Neural cell (in vitro differentiated cells): ENCODE results near the gene GPHN. TPM values are rescaled to one million over a fixed set of nuclear protein-coding genes. Genes with fewer than 3 reads are reported as not detected.

Experiments used
- H2AFZ ChIP-seq: fragments of 200-600, 300-800 bp; sonication (generic), shearing (Covaris generic); 2 replicates; pipeline ENCODE4 v1.6.0; 2014; ENCODE audit warnings: low read depth, mild to moderate bottlenecking, antibody characterized with exemption, low read length, moderate library complexity
- H3F3A ChIP-seq: fragments of 200-600 bp; shearing (Covaris generic); 2 replicates; pipeline ENCODE4 v1.6.1; 2016; ENCODE audit warnings: mild to moderate bottlenecking, moderate library complexity, mixed read lengths, antibody characterized with exemption, low read length; ENCODE audit not compliant: insufficient read depth, poor library complexity, severe bottlenecking
- H3K27ac ChIP-seq: fragments of 200-600, 300-800 bp; sonication (generic), shearing (Covaris generic); 2 replicates; pipeline ENCODE4 v1.5.1; 2014; ENCODE audit warnings: mild to moderate bottlenecking, low read length, moderate library complexity
- H3K27me3 ChIP-seq: fragments of 300-800, 200-600 bp; sonication (generic), shearing (Covaris generic); 2 replicates; pipeline ENCODE4 v1.6.0; 2014; ENCODE audit warnings: mild to moderate bottlenecking, low read depth, low read length, moderate library complexity; ENCODE audit not compliant: insufficient read depth
- H3K36me3 ChIP-seq: fragments of 300-800, 200-600 bp; sonication (generic), shearing (Covaris generic); 2 replicates; pipeline ENCODE4 v1.5.1; 2014; ENCODE audit warnings: mild to moderate bottlenecking, antibody characterized with exemption, low read length, moderate library complexity; ENCODE audit not compliant: insufficient read depth
- H3K4me2 ChIP-seq: fragments of 300-800, 200-600 bp; sonication (generic), shearing (Covaris generic); 2 replicates; pipeline ENCODE4 v1.6.0; 2014; ENCODE audit warnings: mild to moderate bottlenecking, low read length
- H3K4me3 ChIP-seq: fragments of 300-800, 200-600 bp; sonication (generic), shearing (Covaris generic); 2 replicates; pipeline ENCODE4 v1.5.1; 2014; ENCODE audit warnings: mild to moderate bottlenecking, low read length, moderate library complexity
- H3K79me2 ChIP-seq: fragments of 200-600 bp; shearing (Covaris generic); replicated peaks from 2 replicates; pipeline ENCODE4 v1.6.0; 2014; ENCODE audit warnings: mild to moderate bottlenecking, low read length, moderate library complexity; ENCODE audit not compliant: insufficient read depth
- H3K9ac ChIP-seq: fragments of 300-800, 200-600 bp; sonication (generic), shearing (Covaris generic); 2 replicates; pipeline ENCODE4 v1.6.1; 2016; ENCODE audit warnings: mild to moderate bottlenecking, low read length, mixed read lengths
- H3K9me2 ChIP-seq: fragments of 200-600 bp; shearing (Covaris generic); 2 replicates; pipeline ENCODE4 v1.6.1; 2016; ENCODE audit warnings: mild to moderate bottlenecking, low read length, mixed read lengths; ENCODE audit not compliant: insufficient read depth
- H3K9me3 ChIP-seq: fragments of 200-600, 300-800 bp; sonication (generic), shearing (Covaris generic); 2 replicates; pipeline ENCODE4 v1.6.1; 2016; ENCODE audit warnings: mild to moderate bottlenecking, mixed run types, low read length, moderate library complexity, mixed read lengths
- H4K20me1 ChIP-seq: fragments of 200-600 bp; shearing (Covaris generic); 2 replicates; pipeline ENCODE4 v1.6.1; 2016; ENCODE audit warnings: mild to moderate bottlenecking, mixed run types; ENCODE audit not compliant: insufficient read depth
- CTCF ChIP-seq: fragments of 450-650 bp; IDR thresholded peaks from 2 replicates; pipeline ENCODE4 v1.5.1; 2014; ENCODE audit warnings: antibody characterized with exemption, mild to moderate bottlenecking, moderate library complexity; ENCODE audit not compliant: poor library complexity, severe bottlenecking
- EP300 ChIP-seq: fragments of 450-650 bp; conservative IDR thresholded peaks from 2 replicates; pipeline ENCODE4 v1.6.1; 2014; ENCODE audit warnings: antibody characterized with exemption, mild to moderate bottlenecking, moderate library complexity; ENCODE audit not compliant: poor library complexity, severe bottlenecking
- EZH2 ChIP-seq: fragments of 200-600, 300-800 bp; shearing (Covaris generic), sonication (generic); IDR thresholded peaks from 2 replicates; pipeline ENCODE4 v1.6.1; 2014; ENCODE audit warnings: antibody characterized with exemption, low read length, borderline replicate concordance, mild to moderate bottlenecking; ENCODE audit not compliant: insufficient read depth, poor library complexity, severe bottlenecking
- MXI1 ChIP-seq: fragments of 450-650 bp; conservative IDR thresholded peaks from 2 replicates; pipeline ENCODE4 v1.6.1; 2014; ENCODE audit warnings: antibody characterized with exemption, mild to moderate bottlenecking; ENCODE audit not compliant: poor library complexity, severe bottlenecking
- POLR2AphosphoS5 ChIP-seq: IDR thresholded peaks from 2 replicates; pipeline ENCODE4 v1.6.1; 2012
- RAD21 ChIP-seq: fragments of 450-650 bp; conservative IDR thresholded peaks from 2 replicates; pipeline ENCODE4 v1.6.1; 2014; ENCODE audit warnings: antibody characterized with exemption, mild to moderate bottlenecking, moderate library complexity
- SMC3 ChIP-seq: fragments of 450-650 bp; conservative IDR thresholded peaks from 2 replicates; pipeline ENCODE4 v1.6.1; 2014; ENCODE audit warnings: antibody characterized with exemption, mild to moderate bottlenecking, moderate library complexity; ENCODE audit not compliant: poor library complexity
- TAF1 ChIP-seq: IDR thresholded peaks from 2 replicates; pipeline ENCODE4 v1.6.1; 2012; ENCODE audit warnings: low read depth
- polyA plus RNA-seq: library from polyadenylated mRNA; depleted of rRNA; stranded (reverse); fragments of >200 nt; gene quantifications from 2 replicates; pipeline ENCODE4 v1.2.3, GENCODE V29; 2014
- TF ChIP-seq, protein P1 (sequence below): IDR thresholded peaks from 2 replicates; pipeline ENCODE4 v1.6.1; 2012; ENCODE audit warnings: borderline replicate concordance

GPHN gene
- polyA plus RNA-seq, 1 donor from 2014 or later, result 135 TPM

DNA sequence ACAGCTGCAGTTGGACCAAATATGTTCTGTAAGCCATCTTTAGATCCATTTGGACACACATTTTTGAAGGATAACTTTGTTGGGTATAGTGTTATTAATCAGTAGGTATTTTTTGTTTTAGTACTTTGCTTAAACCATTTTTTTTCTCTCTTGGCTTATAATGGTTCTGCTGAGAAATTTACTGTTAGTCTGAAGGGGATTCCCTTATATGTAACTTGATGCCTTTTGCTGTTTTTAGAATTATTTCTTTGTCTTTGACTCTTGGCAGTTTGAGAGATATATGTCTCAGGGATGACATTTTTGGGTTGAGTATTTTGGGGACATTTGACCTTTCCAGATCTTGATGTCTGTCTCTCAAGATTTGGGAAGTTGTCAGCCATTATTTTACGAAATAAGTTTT is 169.8 kb downstream of the GPHN start:
- no peak for TF ChIP-seq TAF1
- no peak for TF ChIP-seq RAD21
- no peak for TF ChIP-seq MXI1
- TF ChIP-seq EP300, result no peak
- no peak for TF ChIP-seq EZH2
- no peak for TF ChIP-seq CTCF
- no peak for TF ChIP-seq SMC3
- TF ChIP-seq, protein P1, sequence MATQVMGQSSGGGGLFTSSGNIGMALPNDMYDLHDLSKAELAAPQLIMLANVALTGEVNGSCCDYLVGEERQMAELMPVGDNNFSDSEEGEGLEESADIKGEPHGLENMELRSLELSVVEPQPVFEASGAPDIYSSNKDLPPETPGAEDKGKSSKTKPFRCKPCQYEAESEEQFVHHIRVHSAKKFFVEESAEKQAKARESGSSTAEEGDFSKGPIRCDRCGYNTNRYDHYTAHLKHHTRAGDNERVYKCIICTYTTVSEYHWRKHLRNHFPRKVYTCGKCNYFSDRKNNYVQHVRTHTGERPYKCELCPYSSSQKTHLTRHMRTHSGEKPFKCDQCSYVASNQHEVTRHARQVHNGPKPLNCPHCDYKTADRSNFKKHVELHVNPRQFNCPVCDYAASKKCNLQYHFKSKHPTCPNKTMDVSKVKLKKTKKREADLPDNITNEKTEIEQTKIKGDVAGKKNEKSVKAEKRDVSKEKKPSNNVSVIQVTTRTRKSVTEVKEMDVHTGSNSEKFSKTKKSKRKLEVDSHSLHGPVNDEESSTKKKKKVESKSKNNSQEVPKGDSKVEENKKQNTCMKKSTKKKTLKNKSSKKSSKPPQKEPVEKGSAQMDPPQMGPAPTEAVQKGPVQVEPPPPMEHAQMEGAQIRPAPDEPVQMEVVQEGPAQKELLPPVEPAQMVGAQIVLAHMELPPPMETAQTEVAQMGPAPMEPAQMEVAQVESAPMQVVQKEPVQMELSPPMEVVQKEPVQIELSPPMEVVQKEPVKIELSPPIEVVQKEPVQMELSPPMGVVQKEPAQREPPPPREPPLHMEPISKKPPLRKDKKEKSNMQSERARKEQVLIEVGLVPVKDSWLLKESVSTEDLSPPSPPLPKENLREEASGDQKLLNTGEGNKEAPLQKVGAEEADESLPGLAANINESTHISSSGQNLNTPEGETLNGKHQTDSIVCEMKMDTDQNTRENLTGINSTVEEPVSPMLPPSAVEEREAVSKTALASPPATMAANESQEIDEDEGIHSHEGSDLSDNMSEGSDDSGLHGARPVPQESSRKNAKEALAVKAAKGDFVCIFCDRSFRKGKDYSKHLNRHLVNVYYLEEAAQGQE, result no peak
- TF ChIP-seq POLR2AphosphoS5, result no peak

GRCh38 chr14:66680216-66680615 is 172.3 kb downstream of the GPHN start:
- Histone ChIP-seq H3K4me3 (no peak overlapping the region), H3K27ac (no peak overlapping the region), H3K27me3 (no peaks in the 10 kb centered on the region), H3K4me2 (no peak overlapping the region), H4K20me1 (no peaks in the 10 kb centered on the region), H3F3A (no peaks in the 10 kb centered on the region), H3K36me3 (no peaks in the 10 kb centered on the region), H3K79me2 (peaks cover 30% of the 10 kb centered on the region), H2AFZ (no peak overlapping the region), H3K9me3 (peaks cover 15% of the 10 kb centered on the region), H3K9ac (no peak overlapping the region), H3K9me2 (no peaks in the 10 kb centered on the region)
- no peak for TF ChIP-seq CTCF
- TF ChIP-seq, protein P1, result no peak
- no peak for TF ChIP-seq EZH2

More for the DNA sequence above, 169.8 kb downstream of the GPHN start:
- Histone ChIP-seq H3K9me3 (peaks cover 15% of the 10 kb centered on the region), H3K27me3 (no peaks in the 10 kb centered on the region), H3K9me2 (no peaks in the 10 kb centered on the region), H3K4me2 (no peak overlapping the region), H3K27ac (no peak overlapping the region), H4K20me1 (no peaks in the 10 kb centered on the region), H2AFZ (no peak overlapping the region), H3K79me2 (peaks cover 30% of the 10 kb centered on the region), H3K36me3 (no peaks in the 10 kb centered on the region), H3K9ac (no peak overlapping the region), H3F3A (no peaks in the 10 kb centered on the region), H3K4me3 (no peak overlapping the region)
